ENCODE measurements around the gene CDC42BPG. TPM values are rescaled to one million over a fixed set of nuclear protein-coding genes. Genes with fewer than 3 reads are reported as not detected.

Gene CDC42BPG
- polyA plus RNA-seq, 1 experiment = 0.02 TPM

DNA sequence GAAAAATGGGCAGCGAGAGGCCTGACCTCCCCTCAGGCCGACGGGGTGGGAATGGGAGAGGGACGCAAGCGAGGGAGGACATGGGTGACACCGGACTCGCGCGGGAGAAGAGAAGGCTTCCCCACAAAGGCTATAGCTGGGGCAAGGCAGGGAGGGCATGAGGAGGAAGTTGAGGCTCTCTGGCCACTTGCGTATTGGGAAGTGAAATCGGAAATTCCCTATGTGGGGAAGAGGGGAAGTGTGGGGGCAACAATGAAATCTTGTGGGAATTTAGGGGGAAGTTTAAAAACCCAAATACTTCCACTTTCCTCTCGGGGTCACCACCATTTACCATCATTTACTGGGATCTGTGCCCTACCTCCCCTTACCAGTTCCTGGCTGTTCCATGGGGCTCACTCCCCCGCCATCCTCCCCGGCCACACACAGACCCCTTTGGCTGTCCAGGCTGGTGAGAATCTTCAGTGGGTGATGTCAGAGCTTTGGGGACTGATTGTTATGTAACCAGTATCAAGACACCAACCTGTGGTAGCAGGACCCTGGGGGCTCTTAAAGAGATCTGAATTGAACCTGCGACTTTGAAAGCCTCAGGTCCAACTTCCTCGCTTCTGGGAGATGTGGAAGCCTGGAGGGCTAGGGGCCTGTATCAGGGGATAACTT lies 34.9 kb upstream of the CDC42BPG start:
- POLR2A ChIA-PET = interaction anchor here (2.3 to 5.8 kb wide), 2 partner anchors 13 to 23 kb away, joined by 18 to 105 read pairs; no protein-coding TSS in a partner anchor
- Histone ChIP-seq H3K9me3 (ENCODE audit: control insufficient read depth, insufficient read depth, low read length) (peaks cover 6% of the 10 kb centered on the region; the same call in 1 of the 2 replicates), H3K4me3 (ENCODE audit: low read depth, low read length) (peak overlapping the region; percentile 75), H3K27me3 (ENCODE audit: control insufficient read depth, insufficient read depth, low read length) (no peaks in the 10 kb centered on the region), H3K27ac (ENCODE audit: low read depth, low read length) (peak overlapping the region; percentile 65)
- CTCF ChIA-PET = interaction anchor here (0.7 to 2.1 kb wide), 2 partner anchors 9 to 26 kb away, joined by 3 to 10 read pairs; no protein-coding TSS in a partner anchor
- DNase-seq (ENCODE audit: low read depth, low spot score) = no peak
- TF ChIP-seq, protein P1, sequence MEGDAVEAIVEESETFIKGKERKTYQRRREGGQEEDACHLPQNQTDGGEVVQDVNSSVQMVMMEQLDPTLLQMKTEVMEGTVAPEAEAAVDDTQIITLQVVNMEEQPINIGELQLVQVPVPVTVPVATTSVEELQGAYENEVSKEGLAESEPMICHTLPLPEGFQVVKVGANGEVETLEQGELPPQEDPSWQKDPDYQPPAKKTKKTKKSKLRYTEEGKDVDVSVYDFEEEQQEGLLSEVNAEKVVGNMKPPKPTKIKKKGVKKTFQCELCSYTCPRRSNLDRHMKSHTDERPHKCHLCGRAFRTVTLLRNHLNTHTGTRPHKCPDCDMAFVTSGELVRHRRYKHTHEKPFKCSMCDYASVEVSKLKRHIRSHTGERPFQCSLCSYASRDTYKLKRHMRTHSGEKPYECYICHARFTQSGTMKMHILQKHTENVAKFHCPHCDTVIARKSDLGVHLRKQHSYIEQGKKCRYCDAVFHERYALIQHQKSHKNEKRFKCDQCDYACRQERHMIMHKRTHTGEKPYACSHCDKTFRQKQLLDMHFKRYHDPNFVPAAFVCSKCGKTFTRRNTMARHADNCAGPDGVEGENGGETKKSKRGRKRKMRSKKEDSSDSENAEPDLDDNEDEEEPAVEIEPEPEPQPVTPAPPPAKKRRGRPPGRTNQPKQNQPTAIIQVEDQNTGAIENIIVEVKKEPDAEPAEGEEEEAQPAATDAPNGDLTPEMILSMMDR (IDR thresholded peaks at IDR 0.05; ENCODE audit: low read depth, low read length) = no peak

DNA sequence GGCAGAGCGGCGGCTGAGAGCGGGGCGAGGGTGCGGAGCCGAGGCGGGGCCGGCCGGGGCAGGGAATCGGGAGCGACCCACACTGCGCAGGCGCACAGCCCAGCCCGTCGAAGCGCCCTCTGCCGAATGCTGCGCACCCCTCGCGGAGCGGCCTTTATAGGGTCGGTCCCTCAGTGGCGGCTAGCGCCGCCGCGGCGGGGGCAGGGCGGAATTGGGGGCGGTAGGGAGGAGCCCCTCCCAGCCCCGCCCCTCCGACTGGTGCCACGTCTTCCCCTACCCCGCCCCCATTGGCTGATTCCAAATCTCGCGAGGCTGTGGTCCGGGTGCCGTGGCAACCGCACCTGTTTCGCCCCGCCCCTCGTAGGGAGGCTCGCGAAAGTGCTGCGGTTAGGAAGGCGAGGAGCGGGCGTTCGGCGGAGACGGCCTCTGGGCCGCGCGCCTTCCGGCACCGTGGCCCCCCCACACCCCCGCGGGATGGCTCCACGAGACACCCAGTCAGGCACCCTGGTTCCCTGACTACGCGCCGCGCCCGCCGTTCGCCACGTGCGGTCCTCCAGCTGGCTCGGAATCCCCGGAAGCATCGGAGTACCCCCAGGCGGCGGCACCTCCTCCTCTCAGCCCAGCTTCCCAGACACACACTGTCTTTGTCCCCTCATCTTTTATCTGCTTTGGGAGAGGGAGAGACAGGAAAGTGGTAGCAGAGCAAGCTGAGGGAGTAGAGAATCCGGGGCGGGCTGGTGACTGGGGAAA lies 34.2 kb upstream of the CDC42BPG start, which contains the start of gene EHD1:
Gene EHD1 (minus strand): TSS at position 128 of the 750 bp plus-strand sequence. CDS start 157 bp downstream, outside the sequence.
- POLR2A ChIA-PET = interaction anchor here (0.7 to 5.8 kb wide), 8 partner anchors 9 to 100 kb away, joined by 3 to 105 read pairs (median 6); partner anchors contain the start of genes MEN1 and SF1
- DNase-seq (ENCODE audit: low read depth, low spot score) = peak; percentile 94
- Histone ChIP-seq H3K27me3 (ENCODE audit: control insufficient read depth, insufficient read depth, low read length) (no peaks in the 10 kb centered on the region), H3K27ac (ENCODE audit: low read depth, low read length) (peak within 1 kb of the TSS; percentile 65), H3K4me3 (ENCODE audit: low read depth, low read length) (peak within 1 kb of the TSS; percentile 99), H3K9me3 (ENCODE audit: control insufficient read depth, insufficient read depth, low read length) (peaks cover 6% of the 10 kb centered on the region; the same call in 1 of the 2 replicates)
- TF ChIP-seq, protein P1 (IDR thresholded peaks at IDR 0.05; ENCODE audit: low read depth, low read length) = peak; percentile 64
- CTCF ChIA-PET = interaction anchor here (0.6 to 2.1 kb wide), 10 partner anchors 9 to 53 kb away, joined by 3 to 10 read pairs (median 4); partner anchors contain the start of gene CDC42BPG

DNA sequence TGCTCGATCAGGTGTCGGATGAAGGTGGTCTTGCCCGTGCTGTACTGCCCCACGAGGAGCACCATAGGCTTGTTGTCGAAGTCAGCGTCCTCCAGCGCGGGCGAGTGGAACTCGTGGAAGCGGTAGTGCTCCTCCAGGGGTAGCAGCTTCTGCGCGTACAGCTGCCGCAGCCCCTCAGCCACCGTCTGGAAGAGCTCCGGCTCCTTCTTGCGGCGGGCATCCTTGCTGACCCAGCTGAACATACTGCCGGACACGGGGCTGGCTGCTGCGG lies 33.7 kb upstream of the CDC42BPG start:
- CTCF ChIA-PET = interaction anchor here (0.5 to 2.1 kb wide), 11 partner anchors 9 to 1782 kb away, joined by 3 to 10 read pairs (median 4); partner anchors contain the start of gene CDC42BPG
- peak overlapping the region; percentile 31 for H3K27ac ChIP-seq (ENCODE audit: low read depth, low read length)
- TF ChIP-seq, protein P1 (IDR thresholded peaks at IDR 0.05; ENCODE audit: low read depth, low read length) = no peak

DNA sequence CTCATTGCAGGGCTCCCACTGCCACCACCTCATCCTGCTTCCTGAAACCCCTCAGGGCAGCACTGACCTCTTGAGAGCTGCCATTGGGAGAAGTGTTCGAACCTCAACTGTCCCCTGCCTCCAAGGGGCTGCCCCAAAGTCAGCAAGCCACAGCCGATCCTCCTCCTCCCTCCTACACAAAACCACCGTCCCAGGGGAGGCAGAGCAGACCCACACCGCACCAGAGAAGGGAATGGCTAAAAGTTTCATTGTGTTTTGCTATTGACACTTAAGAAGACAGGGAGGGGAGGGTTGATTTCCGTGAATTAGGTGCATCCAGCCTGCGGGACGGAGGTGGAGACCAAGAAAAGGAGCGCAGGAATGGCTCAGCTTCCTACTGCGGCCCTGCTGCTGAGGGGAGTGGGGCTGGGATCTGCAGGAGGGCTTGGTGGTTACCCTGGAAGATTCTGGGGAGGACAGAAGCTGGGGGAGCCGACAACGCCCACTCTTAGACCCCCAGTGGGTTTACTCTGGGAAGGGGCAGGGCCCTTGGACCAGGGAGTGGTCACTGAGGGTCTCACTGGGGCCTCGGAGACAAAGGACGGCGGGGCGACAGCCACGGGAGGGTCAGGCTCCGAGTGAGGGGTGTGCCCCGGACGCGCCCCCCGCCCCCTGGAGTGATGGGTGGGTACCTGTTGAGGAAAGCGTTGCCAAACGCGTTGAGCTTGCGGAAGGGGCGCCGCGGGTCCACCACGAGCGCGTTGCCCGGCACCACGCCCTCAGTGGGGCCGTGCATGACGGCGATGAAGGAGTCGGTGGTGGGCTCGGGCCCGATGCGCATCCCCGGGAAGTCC lies 33.2 kb upstream of the CDC42BPG start:
- ChIA-PET POLR2A (interaction anchor here (0.7 to 5.8 kb wide), 11 partner anchors 10 to 99 kb away, joined by 3 to 105 read pairs (median 5); partner anchors contain the start of genes CDC42BPG, MEN1 and SF1), CTCF (interaction anchor here (0.5 to 2.1 kb wide), 15 partner anchors 8 to 1782 kb away, joined by 3 to 10 read pairs (median 4); partner anchors contain the start of gene CDC42BPG)
- Histone ChIP-seq H3K4me3 (ENCODE audit: low read depth, low read length) (peak overlapping the region; percentile 99), H3K27me3 (ENCODE audit: control insufficient read depth, insufficient read depth, low read length) (no peaks in the 10 kb centered on the region), H3K9me3 (ENCODE audit: control insufficient read depth, insufficient read depth, low read length) (peaks cover 6% of the 10 kb centered on the region; the same call in 1 of the 2 replicates), H3K27ac (ENCODE audit: low read depth, low read length) (peak overlapping the region; percentile 31)
- no peak for DNase-seq (ENCODE audit: low read depth, low spot score)
- TF ChIP-seq, protein P1 (IDR thresholded peaks at IDR 0.05; ENCODE audit: low read depth, low read length) = no peak

More for the DNA sequence above, 33.7 kb upstream of the CDC42BPG start:
- Histone ChIP-seq H3K4me3 (ENCODE audit: low read depth, low read length) (peak overlapping the region; percentile 99), H3K27me3 (ENCODE audit: control insufficient read depth, insufficient read depth, low read length) (no peaks in the 10 kb centered on the region), H3K9me3 (ENCODE audit: control insufficient read depth, insufficient read depth, low read length) (peaks cover 6% of the 10 kb centered on the region; the same call in 1 of the 2 replicates)
- DNase-seq (ENCODE audit: low read depth, low spot score) = no peak
- POLR2A ChIA-PET = interaction anchor here (0.7 to 5.8 kb wide), 10 partner anchors 10 to 100 kb away, joined by 3 to 105 read pairs (median 5); partner anchors contain the start of genes CDC42BPG, MEN1 and SF1

All from AG04450 (cell line).